ENCODE results near the gene PCSK6. TPM values are rescaled to one million over a fixed set of nuclear protein-coding genes. Genes with fewer than 3 reads are reported as not detected.
"Not testable (repeated sequence)": the region's sequence is repeated elsewhere in the genome, so short reads cannot be mapped to it uniquely, and the experiment has no call there.

The PCSK6 gene
- total RNA-seq, 2 donors from 2014 or later, result 36.4 to 66.2 TPM

DNA sequence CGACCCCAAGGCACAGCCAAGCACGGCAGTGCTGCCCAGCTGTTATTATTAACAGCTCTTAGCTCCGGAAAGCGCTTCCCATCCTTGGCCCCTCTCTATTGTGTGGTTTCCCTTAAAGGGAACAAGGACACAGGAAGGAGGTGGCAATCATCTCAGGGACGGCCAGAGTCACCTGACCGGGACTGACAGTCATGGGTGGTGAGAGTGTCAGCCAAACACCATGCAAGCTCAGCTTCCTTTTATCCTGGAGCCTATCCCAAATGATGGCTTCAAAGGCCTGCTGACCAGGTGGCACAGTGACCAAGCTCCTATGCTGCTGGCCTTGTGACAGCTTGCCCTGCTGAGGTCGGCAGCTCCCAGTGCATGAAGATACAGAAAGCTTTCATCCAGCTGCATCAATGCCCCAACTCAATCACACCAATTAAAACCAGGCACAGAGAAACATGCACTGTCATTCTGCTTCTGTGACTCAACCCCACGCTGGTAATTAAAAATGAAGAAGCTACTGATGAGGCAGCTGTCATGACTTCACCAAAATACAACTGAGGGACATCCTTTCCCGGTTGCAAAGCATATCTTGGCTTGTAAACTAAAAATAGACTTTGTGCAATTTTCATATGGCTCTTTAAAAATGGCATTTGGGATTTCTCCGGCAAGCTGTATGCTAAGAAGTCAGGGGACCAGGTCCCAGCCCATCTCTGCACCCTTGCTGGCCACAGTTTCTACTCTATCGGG, 34.0 kb downstream of the PCSK6 start:
- DNase-seq (no peak), ATAC-seq (no peak)

DNA sequence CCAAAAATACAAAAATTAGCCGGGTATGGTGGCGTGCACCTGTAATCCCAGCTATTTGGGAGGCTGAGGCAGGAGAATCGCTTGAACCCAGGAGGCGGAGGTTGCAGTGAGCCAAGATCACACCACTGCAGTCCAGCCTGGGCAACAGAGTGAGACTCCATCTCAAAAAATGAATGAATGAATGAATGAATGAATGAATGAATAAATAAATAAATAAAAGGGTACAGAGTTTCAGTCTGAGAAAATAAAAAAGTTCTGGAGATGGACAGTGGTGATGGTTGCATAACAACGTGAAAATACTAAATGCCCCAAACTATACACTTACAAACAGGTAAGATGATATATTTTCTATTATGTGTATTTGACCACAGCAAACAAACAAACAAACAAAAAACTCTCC, 34.7 kb downstream of the PCSK6 start:
- DNase-seq; intact Hi-C loops (cut with DNase I, micrococcal nuclease); ATAC-seq: not testable (repeated sequence)

More for the DNA sequence above, 34.0 kb downstream of the PCSK6 start:
- intact Hi-C loops (cut with DNase I, micrococcal nuclease), result no loop called here

DNA sequence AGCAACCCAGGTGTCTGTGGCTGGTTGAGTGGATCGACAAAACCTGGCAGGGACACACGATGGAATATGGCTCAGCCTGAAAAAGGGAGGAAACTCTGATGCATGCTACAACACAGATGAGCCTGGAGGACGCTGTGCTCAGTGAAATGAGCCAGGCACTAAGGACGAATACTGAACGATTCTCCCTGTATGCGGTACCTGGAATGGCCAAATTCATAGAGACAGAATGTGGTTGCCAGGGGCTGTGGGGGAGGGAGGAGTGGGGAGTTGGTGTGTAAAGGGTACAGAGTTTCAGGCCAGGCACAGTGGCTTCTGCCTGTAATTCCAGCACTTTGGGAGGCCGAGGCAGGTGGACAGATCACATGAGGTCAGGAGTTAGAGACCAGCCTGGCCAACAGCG, 35.1 kb downstream of the PCSK6 start:
- DNase-seq, result no peak
- ATAC-seq, result no peak
- intact Hi-C loops (cut with DNase I, micrococcal nuclease), result no loop called here

DNA sequence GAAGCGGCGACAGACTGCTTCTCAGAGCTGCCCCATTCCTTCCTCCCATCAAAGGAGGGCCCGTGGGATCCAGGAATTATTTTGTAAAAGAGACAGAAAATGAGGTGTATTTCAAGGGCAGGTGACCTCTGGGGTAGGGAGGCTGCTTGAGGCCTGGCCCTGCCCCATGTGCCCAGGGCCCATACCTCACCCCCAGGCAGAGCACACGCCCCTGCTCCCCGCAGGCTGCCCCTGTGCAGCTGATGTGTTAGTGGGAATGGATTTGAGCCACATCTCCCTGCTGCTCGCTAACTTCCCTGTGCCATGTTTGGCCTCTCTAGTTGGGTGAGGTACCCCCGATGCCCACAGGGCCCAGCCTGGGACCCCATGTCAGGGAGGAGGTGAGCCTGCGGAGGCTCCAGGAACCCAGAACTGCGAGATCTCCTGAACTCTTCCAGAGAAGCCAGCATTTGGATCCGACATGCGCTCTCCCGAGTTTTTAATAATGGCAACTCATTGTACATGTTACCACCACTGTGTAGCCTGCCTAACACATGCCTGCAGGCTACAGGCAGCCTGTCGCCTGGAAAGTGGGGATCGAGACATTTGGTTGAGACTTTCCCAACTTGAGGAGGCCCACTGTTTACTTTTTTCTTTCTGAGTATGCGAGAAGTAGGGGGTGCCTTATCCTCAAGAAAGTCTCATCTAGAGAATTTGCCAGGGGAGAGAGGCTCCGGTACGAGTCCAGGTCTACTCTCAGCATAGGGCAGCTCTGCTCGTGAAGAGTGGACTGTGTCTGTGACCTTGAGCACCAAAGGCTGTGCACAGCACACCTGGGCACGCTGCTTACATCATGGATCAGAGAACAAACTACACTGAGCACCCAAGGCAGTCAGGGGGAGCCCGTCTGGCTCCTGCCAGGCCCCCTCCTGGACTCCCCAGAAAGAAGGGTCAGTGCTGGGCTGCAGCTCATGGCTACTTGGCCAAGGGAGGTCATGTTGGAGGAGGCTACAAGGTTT, 36.1 kb downstream of the PCSK6 start:
- no peak for DNase-seq
- no peak for ATAC-seq
- intact Hi-C loops (cut with DNase I, micrococcal nuclease), result no loop called here

DNA sequence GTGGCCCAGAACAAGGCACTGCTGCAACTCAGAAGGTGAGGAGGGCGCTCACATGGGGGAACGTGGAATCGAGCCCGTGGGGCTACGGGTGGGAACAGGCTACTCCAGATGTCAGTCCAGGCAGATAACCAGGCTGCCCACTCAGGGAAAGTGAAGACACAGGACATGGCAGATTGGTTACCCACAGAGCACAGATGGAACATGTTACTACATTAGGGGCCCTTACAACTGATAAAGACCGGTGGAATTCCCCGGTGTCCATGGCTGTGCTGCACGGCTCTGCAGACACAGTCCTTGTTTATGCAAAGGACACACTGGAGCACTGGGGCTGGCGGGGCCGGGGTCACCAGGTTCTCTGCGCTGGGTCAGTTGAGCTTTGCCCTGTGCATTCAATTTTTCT, 36.9 kb downstream of the PCSK6 start:
- DNase-seq, result no peak
- intact Hi-C loops (cut with DNase I, micrococcal nuclease), result no loop called here
- no peak for ATAC-seq

DNA sequence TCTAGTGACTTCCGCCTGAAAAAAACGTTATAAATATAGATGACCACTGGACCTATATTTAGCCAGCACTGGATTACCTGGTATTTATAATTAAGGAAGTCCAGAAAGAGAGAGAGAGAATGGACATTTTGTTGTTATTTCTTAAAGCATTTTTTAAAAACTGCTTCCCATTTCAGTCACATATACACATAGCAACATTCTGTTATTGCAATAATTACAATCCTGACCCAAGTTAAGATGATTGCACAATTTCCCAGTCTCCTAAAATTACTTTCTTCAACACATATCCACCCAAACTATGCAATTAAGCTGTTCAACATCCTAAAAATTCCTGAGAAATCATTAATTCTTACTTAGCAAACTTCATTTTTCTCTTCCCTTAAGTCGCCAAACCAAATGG, 37.7 kb downstream of the PCSK6 start:
- no peak for DNase-seq
- intact Hi-C loops (cut with DNase I, micrococcal nuclease), result no loop called here
- no peak for ATAC-seq

DNA sequence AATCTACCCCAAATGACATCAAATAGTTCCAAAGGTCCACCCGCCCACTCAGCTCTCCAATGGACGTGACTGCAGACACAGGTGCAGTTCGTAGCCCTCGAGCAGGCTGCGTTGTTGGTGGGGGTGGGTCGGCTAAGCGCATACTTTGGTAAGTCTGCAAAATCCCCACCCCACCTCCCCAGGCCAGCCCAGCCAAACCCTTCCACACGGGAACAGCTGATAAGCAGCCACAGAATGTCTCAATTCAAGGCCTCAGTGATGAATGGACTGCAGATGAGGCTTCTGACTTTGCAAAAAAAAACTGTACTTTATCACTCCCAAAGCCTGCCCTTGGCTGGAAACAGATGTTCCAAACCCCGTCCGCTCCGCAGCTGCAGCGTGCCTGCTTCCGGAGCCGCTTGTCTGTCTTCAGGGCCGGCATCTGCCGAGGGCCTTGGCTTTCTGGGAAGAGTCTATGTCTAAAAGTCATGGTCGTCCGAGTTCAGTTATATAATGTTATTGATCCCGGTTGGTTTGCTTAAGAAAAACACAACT, 38.2 kb downstream of the PCSK6 start:
- DNase-seq (peak in 1 of 2 donors; percentile 24), ATAC-seq (no peak)
- intact Hi-C loops (cut with DNase I, micrococcal nuclease), result no loop called here

DNA sequence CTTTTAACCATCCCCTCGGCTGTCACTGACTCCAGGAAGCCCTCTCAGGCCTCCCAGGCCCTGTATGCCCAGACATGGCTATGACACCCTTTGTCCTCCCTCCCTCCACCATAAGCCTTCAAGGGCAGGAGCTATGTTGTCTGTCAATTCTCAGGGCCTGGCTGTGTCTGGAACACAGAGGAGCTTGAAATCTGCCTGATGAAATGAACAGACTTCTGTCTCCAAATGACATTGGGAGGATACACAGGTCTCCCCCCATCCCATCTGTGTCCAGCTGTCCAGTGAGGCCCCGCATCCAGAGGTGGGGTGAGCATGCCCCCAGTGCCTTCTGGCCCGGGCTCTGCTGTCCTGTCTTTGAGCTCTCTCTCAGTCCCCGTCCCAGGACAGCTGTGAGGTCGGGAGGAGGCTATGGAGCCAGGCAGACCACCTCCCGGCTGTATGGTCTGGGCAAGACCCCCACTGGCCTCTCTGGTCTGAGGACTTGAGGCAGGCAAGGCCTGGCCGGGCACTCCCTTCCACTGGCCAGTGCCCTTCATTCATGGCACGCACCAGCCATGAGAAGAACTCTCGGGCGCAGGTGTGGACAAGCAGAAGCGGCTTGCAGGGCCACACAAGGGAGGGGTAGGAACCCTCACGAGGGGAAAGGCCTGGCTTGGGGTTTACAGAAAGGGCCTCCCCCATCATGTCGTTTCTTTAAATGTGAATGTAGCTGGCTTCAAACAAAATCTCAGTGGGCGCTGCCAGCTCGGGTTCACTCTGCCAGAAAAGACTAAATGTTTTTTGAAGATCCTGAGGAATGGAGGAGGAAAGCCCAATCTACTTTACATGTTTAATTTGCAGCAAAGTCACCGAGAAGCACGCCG, 38.9 kb downstream of the PCSK6 start:
- no peak for DNase-seq
- ATAC-seq, result no peak

DNA sequence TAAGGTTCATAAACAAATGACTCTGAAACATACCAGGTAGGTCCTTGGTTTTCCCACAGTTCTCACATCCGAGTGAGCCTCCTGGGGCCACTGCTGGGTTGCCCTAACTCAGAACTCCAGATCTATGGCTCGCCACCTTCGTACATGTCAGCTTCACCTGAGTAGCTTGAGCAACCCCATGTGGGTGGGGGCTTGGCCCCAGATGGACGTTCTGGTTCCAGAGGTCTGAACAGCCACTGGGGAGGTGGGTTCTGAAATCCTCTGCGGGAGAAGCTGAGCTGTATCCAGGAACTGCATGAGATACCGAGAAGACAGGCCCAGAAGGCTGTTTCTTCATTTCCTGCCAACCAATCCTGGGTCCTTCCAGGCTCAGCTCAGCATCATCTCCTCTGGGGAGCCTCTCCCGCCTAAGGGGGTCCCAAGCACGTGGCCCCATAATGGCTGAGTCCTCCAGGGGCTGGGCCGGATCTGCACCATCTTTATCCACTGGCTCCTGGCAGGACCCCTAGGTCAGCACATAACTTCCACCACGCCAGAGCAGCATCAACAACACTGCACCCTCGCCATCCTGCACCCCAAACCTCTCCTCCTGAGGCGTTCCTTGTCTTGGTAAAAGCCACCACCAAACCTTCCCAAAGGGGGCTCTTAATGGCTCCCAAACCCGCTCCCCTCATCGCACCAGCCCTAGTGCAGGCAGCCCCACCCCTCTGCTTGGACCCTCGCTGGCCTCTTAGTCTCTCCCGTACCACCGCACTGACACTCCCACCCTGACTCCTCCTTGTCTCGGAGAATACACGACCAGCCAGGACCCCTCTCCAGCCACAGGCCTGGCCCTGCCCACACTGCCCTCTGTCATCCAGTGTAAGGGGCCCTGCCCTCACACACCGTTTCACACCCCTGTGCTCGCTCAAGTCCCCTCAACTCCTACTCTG, 39.8 kb downstream of the PCSK6 start:
- no peak for DNase-seq
- intact Hi-C loops (cut with DNase I, micrococcal nuclease), result no loop called here
- no peak for ATAC-seq

More for the DNA sequence above, 38.9 kb downstream of the PCSK6 start:
- intact Hi-C loops (cut with DNase I, micrococcal nuclease), result no loop called here

DNA sequence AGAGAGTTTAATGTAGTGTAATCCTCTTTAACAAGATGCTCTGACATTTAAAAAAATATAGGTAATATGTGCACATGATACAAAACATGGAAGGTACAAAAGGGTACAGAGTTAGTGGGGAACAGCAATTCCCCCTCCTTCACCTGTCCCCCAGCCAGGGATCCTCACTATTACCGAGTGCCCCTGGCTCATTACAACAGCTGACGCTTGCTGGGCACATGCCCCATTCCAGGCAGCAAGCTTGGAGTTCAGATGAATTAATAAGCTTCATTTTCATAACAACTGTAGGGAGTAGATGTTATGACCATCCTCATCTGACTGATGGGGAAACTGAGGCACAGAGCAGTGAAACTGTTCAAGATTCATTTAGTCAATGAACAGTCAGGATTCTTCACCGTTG, 41.2 kb downstream of the PCSK6 start:
- DNase-seq (no peak), ATAC-seq (no peak)
- intact Hi-C loops (cut with DNase I, micrococcal nuclease), result no loop called here

DNA sequence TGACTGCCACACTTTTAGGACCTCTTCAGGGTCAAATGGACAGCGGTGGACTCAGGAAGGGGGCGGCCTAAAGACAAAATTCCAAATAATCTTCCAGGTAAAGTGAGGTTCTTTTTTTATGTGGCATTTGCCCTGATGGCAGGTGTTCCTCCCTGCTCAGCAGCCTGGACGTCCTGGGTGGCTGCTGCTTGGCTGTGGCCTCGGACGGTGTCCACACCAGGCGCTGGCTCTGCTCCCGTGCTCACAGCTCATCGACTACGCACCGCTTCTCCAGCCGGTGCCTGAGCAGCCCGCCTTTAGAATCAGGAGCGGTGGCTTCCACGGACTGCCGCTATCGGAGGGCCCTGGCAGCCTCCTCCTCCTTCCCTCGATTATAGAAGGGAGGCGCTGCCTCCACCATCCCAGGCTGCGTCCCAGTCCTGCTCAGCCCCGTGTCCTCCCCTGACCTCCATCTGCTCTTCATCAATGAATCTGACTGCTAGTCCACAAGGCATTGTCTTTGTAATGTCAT, 41.9 kb downstream of the PCSK6 start:
- no peak for ATAC-seq
- intact Hi-C loops (cut with DNase I, micrococcal nuclease), result no loop called here
- DNase-seq, result no peak

DNA sequence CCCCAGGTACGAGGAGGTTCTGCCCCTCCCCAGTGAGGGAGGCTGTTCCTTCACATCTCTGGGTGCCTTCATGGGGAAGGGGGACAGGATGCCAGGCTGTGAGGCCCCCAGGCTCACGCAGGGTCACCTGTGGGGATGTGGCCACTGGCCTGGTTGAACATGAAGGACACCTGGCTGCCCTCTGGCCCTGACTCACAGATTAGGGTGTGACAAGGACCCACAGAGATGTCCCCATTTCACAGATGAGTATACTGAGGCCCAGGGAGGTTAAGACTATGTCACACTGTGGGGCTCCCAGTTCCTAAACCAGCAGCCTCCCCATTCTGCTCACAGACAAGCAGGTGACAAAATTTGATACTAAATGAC, 42.4 kb downstream of the PCSK6 start:
- intact Hi-C loops (cut with DNase I, micrococcal nuclease), result no loop called here
- no peak for ATAC-seq
- DNase-seq, result no peak

DNA sequence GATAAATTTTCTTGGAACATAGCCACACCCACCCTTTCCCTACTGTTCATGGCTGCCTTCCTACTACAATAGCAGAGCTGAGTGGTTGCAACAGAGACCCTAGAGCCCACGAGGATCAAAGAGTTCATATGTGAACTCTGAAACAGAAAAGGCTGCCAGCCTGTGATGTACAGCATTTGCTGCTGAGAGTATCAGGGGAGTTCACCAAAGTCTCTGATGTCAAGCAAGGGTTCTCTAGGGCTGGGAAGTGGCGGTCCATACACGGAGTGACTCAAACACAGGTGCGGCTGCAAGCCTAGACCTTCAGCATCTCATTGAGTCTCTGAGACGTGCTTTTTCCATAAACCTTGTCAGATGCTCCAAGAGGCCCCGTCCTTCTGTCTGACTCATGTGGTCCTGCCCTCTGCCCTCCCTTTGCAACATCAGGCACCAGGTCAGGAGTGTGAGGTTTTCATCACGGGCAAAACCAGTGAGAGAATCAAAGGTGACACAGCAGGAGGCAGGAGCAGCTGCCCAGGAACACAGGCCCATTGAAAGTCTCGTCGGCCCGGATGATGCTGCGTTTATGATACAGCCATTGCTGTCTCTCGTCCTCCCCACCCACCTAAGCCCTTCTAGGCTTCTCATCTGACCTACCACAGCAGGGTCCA, 42.9 kb downstream of the PCSK6 start:
- DNase-seq (no peak), ATAC-seq (no peak)
- intact Hi-C loops (cut with DNase I, micrococcal nuclease), result no loop called here

DNA sequence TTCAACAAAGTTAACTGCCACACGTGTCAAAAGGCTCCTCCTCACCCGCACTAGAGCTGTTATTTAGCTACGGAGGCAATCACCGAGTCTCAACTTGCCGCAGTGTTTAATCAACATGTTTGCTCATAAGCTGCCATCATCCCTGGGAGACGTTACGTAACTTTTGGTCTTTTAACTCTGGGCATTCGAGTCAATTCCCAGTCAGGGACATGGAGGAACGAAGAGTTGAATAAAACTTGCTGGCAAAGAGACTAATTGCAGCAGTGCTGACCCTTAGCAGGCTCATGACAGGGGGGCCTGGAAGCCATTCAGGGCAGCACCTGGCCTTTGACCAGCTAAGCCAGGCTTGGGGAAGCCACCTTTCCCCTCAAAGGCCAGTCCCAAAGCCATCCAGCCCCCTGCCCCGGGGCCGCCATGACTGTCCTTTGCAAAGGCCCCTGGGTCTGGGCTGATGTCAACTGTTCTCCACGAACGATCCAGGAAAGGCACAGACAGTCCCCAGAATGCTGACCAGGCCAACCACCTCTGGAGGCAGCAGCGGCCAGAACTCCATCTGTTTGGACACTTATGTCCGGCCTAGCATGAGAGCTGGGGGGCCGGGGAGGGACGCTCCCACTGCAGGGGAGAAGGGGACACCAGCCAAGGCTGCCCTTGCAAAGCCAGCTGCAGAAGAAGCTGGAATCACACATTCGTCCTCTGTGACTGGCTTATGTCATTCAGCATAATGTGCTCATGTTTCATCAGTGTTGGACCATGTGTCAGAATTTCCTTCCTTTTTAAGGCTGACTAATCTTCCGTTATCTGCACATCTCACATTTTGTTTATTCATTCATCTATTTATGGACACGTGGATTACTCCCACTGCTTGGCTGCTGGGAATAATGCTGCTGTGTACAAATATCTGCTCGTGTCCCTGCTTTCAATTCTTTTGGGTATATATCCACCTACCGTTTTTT, 43.7 kb downstream of the PCSK6 start:
- intact Hi-C loops (cut with DNase I, micrococcal nuclease), result no loop called here

DNA sequence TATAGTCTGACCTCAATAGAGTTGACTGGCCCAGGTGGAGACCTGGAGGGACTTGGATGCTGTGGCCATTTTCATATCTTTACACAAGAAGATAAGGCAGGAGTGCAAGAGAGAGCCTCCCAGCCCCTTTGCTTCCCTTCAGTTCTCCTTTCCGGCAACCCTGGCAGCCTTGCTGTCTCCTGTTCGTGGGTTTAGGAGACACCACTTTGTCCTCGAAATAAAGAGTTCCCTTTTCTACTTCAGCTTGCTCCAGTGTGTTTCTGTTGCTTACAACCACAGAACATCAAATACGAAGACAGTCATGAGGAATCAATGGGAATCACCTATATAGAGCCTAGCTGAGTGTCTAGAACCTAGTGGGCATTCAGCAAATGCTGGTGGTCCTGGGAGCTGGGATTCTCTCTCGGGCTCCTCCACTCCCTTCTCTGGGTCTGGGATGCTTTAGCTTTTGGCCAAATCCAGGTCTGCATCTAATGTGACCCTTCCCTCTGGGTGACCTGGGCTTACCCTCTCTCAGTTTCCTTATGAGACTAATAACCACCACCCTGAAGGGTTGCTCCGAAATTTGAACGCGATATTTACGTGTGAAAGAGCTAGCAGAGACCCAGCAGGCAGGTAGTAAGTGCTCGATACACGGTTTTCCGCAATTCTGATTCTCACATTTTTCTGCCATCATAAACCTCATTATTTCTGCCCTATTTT, 44.5 kb downstream of the PCSK6 start:
- intact Hi-C loops (cut with DNase I, micrococcal nuclease), result no loop called here
- DNase-seq (no peak), ATAC-seq (no peak)

More for the DNA sequence above, 43.7 kb downstream of the PCSK6 start:
- no peak for ATAC-seq
- DNase-seq, result no peak

DNA sequence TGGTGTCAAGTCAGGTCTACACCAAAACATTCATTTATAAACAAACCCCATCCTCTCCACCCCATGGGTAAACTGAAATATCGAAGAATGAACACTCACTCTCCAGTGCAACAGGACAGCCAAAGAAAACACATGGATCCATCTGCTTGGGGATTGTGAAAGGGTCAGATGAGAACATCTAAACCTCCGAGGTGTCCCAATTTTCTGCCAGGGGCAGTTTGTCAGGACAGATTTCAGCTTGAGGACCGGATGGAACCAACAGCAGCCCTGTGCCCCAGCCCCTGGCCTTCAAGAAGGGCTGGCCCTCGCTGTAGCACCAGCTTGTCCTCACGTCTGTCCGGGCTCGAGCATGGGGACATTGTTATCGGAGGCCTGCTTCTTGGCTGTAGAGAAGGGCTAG, 45.5 kb downstream of the PCSK6 start:
- no peak for ATAC-seq

More for the DNA sequence above, 45.5 kb downstream of the PCSK6 start:
- DNase-seq, result no peak
- intact Hi-C loops (cut with DNase I, micrococcal nuclease), result no loop called here

All from left colon (tissue), 2 donors.